A549 treated with CORT108297 at 1 μM for 4 hours (cell line): ENCODE measurements around the gene SUSD3. TPM values are rescaled to one million over a fixed set of nuclear protein-coding genes. Genes with fewer than 3 reads are reported as not detected.

Experiments used
- total RNA-seq: library from RNA; stranded (reverse); fragments of 200-300 nt; extraction: Qiagen RNA extraction; gene quantifications from 5 replicates; pipeline ENCODE4 v1.2.3, GENCODE V29; 2022

SUSD3 gene
- 0.23 to 0.70 TPM (median 0.66 TPM) in 5 replicates for total RNA-seq

GRCh38 chr9:93058355-93059010 lies at the start of gene SUSD3:
TSS of gene SUSD3 (plus strand) at chr9:93058701. CDS start at chr9:93058743, 42 bp downstream.

GRCh38 chr9:93096131-93096802 lies 37.8 kb downstream of the SUSD3 start, which contains the start of gene CARD19:
TSS of gene CARD19 (plus strand) at chr9:93096217. CDS start at chr9:93096346, 129 bp downstream.

GRCh38 chr9:93134015-93134739 lies 75.7 kb downstream of the SUSD3 start, which contains the start of gene NINJ1:
TSS of gene NINJ1 (minus strand) at chr9:93134251. CDS start at chr9:93134217, 34 bp downstream.

Other genes starting within 250 kb of the SUSD3 start
- gene ZNF484, start 180.7 kb upstream of the SUSD3 start, total RNA-seq: 1.7 to 2.8 TPM (median 1.8 TPM) in 5 replicates
- gene FGD3, start 111.2 kb upstream of the SUSD3 start, total RNA-seq: 0.16 to 0.29 TPM (median 0.26 TPM) in 5 replicates
- gene CARD19, start 37.5 kb downstream of the SUSD3 start, total RNA-seq: 41.0 to 74.4 TPM (median 68.6 TPM) in 5 replicates
- 63.5 to 104 TPM (median 83.5 TPM) in 5 replicates for gene NINJ1, start 75.5 kb downstream of the SUSD3 start, total RNA-seq
- gene WNK2, start 125.4 kb downstream of the SUSD3 start, total RNA-seq: 4.9 to 7.8 TPM (median 6.5 TPM) in 5 replicates